ENCODE data around the gene AIPL1.

The AIPL1 gene

DNA sequence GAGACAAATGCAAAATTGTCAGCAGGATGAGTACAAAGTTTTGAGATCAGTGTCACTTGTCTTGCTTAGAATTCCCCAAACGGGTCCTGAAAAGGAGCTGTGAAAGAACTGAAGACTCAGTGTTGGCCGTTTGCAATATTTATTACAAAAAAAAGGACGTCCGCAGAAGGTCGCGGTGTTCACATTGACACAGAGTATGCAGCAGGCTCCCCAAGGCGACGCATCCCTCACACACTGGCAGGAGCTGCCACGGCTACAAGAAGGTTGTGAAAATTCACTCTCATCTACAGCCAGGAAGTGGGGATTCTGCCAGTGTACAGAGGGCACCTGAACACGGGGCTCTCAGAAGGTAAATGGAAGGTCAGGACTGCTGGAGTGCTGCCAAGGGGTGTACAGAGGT, 26.2 kb downstream of the AIPL1 start:
- no peak for DNase-seq

- DNase-seq: no peak
Measured at GRCh38 chr17:6408276-6408675, 26.6 kb downstream of the AIPL1 start.

DNA sequence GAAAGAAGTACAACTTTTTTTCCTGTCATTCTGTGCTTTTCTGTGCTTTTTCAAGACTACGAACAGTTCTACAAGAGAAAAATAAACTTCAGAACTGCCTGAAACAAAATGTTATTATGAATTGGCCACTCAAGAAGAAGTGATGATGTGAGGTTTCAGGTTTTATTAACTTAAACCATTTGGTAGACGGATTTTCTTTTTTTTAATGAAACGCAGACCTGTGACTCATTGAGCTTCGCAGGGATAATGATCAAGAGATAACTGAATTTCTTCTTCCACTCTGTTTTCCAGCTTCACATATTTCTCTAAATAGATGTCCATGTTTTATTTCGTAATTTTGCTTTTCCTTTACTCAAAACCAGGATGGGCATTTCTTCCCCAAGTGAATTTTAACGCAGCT, 32.7 kb downstream of the AIPL1 start:
- no peak for DNase-seq

DNA sequence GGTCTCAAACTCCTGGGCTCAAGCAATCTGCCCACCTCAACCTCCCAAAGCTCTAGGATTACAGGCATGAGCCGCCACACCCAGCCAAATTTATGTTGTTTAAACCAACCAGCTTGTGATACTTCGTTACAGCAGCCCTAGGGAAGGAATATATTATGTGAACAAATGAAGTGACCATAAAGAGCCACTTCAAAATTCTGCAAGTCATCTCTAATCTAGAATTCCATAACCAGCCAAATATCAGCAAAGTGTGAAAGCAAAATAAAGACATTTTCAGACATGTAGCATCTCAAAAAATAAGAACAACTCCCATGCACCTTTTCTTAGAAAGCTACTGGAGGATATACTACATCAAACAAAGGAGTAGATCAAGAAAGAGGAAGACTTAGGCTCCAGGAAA, 36.0 kb downstream of the AIPL1 start:
- DNase-seq: no peak

DNA sequence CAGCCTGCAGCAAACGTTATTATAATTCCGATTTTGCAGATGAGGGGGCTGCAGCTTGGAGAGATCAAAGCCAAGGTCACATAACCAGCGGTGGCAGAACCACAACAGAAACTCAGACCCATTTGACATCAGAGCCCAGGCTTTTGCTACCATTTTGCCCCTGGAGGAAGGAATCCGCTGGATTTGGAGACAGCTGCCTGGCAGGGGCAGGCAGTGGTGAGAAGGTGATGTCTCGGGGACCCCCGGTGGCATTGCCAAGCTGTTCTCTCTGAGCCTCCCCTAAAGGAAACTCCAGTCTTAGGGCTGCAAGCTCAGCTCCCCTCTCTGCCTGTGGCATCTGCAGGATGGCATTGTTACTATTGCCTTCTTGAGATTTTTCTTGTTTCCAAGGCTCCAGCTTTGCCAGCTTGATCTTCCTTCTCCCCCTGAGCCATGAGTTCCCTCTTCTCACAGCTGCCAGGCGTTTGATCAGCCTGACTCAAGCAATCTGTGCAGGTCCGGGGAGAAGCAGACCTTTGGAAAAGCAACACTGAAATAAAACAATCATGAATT, 40.8 kb downstream of the AIPL1 start:
- no peak for DNase-seq

- no peak for DNase-seq
Measured at GRCh38 chr17:6393351-6393952, 41.5 kb downstream of the AIPL1 start.

DNA sequence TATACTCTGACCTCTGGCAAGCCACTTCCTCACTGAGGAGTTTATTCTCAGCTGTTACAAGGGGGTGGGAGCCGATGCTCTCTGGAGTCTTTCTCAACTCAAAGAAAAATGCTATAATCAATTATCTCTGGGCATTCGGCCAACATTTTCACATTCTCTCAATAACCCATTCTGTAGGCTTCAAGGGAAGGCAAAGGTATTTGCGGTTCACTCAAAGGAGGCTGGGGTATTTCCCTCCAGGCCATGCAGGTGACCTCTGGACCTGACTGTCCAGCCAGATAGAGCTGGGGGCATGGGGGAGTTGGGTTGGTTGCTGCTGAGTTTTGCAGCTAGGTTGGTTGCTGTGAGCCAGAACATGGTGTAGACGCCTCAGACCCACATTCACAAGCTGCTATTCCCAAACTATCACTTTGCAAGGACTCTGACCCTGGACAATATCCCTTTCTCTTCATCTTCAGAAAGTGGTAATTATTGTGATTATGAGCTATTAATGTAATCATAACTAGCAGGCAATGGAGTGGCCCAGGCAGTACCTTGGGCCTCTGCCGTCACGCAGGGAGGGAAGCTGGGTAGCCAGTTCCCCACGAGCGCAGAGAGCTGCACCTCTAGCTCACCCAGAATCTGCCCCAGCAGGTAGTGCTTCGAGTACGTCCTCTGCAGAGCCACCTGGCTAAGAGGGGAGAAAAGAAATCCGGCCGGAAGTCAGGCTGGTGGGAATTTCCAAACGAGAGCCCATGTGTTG, 42.1 kb downstream of the AIPL1 start:
- DNase-seq: no peak

DNA sequence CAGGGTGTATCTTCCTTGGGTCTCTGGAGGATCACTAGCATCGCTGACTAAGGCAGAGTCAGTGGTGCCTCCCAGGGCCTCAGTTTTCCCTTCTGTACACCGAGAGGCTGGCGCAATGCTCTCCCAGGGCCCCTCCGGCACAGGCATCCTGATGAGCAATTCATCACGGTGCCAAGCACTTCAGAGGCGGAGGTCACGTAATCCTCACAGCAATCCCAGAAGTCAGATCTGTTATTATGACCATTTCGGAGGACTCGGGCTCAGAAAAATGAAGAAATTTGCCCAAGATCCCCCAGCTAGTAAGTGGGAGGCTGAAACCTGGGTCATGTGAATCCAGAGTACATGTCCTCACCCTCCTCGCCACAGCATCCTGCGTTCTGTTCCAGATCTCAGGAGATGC, 46.5 kb downstream of the AIPL1 start:
- no peak for DNase-seq

- DNase-seq: no peak
Measured at GRCh38 chr17:6387858-6388257, 47.1 kb downstream of the AIPL1 start.

DNA sequence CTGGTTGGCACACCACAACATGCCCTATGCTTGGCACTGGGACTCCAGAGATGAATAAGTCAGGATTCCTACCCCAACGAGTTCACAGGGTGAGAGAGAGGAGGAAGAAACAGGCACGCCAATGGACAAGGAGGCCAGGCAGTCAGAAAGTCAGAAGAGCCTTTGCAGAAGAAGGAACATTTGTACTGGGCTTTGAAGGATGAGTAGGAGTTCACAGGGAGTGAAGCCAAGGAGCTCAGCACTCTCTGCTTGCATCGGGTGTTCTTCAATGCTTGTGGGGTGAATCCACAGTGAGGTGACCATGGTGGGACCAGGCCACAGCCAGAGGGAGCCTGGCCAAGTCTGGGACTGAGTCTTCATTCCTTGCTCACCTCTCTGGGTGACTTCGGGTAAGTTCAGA, 47.5 kb downstream of the AIPL1 start:
- DNase-seq: no peak

- DNase-seq: no peak
Measured at GRCh38 chr17:6386041-6386630, 48.8 kb downstream of the AIPL1 start.

DNA sequence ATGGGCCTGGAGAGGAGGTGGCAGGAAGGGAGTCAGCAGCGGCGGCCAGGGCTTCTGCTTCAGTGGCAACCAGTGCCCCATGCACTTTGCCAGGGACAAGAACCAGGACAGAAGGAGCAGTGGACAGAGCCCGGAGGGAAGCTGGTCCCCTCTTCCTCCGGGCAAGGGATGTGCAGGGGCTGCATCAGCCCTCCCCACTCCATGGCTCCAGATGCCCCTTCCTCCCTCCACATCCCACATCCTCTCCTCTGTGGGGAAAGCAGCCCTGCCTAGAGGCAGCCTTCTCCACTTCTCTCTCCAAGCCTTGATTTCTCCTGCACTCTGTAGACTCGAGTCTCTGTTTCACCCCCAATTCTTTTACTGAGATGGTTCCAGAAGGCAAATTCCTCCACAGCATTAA, 50.4 kb downstream of the AIPL1 start:
- DNase-seq: no peak

GRCh38 chr17:6381526-6382465, 53.1 kb downstream of the AIPL1 start:
- no peak for DNase-seq

- DNase-seq: no peak
Measured at GRCh38 chr17:6380915-6381438, 53.9 kb downstream of the AIPL1 start.

DNA sequence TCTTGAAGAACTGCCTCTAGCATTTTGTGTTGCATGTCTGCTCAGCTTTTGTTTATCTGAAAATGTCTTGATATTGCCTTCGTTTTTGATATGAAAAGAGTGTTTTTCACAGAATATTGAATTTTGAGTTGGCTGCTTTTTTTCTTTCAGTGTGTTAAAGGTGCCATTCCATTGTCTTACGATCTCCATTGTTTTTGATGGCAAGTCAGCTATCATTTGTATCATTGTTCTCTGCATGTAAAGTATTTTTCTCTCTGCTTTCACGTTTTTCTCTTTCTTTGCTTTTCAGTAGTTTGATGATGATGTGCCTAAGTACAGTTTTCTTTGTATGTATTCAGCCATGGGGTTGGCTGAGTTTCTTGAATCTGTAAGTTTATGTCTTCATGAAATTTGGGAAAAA, 57.0 kb downstream of the AIPL1 start:
- no peak for DNase-seq

DNA sequence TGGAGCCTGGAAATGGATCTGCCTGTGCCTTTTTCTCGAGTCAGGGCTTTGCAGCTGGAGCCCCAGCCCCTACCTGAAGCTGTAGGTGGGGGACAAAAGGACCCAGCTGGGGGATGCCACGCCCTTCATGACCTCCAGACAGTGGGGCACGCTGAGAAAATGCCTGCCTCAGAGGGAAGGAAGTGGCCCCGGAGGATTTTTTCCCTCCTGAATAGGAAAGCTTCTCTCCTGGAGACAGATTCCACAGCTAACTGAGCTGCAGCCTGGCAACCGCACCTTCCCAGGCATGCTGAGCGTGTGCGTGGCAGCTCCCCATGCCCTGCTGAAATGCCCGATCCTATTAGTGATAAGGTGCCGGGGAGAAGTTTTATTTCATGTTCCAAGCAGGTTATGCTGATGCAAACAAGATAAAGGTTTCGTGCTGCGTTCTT, 58.0 kb downstream of the AIPL1 start:
- DNase-seq: no peak

- no peak for DNase-seq
Measured at GRCh38 chr17:6374761-6375312, 60.1 kb downstream of the AIPL1 start.

DNA sequence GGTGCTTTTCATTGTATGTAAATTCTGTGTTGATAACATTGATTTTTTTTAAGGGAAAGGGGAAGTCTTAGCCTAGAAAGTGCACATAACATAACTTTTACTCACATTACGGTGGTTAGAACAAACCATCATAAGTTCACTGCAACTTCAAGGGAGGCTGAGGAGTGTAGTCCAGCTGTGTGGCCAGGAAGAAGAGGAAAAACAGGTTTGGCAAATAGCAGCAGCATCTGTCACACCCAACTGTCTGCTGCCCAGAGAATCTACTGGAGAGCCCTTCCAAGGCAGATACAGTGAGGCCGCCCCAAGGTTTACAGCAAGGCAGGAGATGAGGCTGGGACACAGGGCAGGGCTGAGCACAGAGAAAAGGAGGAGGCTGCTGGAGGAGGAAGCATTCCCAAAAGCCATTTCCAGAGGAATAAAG, 60.6 kb downstream of the AIPL1 start:
- DNase-seq: no peak

Measured in cortex of kidney (tissue), 1 donor.